Inflammatory macrophage treated with lipopolysaccharide for 4 hours (primary cell): ENCODE results near the gene SYT6.

ENCODE experiments used
- DNase-seq: peaks from one replicate; pipeline ENCODE4 v3.0.0-alpha.2; 2020

The SYT6 gene

GRCh38 chr1:114154146-114154962 lies 685 bp upstream of the SYT6 start:
- DNase-seq, result no peak

- peak; percentile 25 for DNase-seq
Measured at GRCh38 chr1:114152508-114153260, 985 bp downstream of the SYT6 start.

GRCh38 chr1:114152089-114152507 lies 1.6 kb downstream of the SYT6 start:
- no peak for DNase-seq

GRCh38 chr1:114150016-114150415 lies 3.7 kb downstream of the SYT6 start:
- DNase-seq, result no peak

- no peak for DNase-seq
Measured at GRCh38 chr1:114149211-114149610, 4.5 kb downstream of the SYT6 start.

GRCh38 chr1:114145504-114146151 lies 8.0 kb downstream of the SYT6 start:
- DNase-seq, result no peak

- DNase-seq, result peak; percentile 57
Measured at GRCh38 chr1:114144016-114144415, 9.7 kb downstream of the SYT6 start.

- DNase-seq, result no peak
Measured at GRCh38 chr1:114139540-114139939, 14.1 kb downstream of the SYT6 start.

- DNase-seq, result no peak
Measured at GRCh38 chr1:114137497-114137896, 16.2 kb downstream of the SYT6 start.

- no peak for DNase-seq
Measured at GRCh38 chr1:114135786-114136185, 17.9 kb downstream of the SYT6 start.

GRCh38 chr1:114134518-114134917 lies 19.2 kb downstream of the SYT6 start:
- DNase-seq, result no peak

GRCh38 chr1:114133129-114133528 lies 20.5 kb downstream of the SYT6 start:
- no peak for DNase-seq

- DNase-seq, result no peak
Measured at GRCh38 chr1:114131526-114132220, 22.0 kb downstream of the SYT6 start.

- peak; percentile 45 for DNase-seq
Measured at GRCh38 chr1:114130846-114131525, 22.7 kb downstream of the SYT6 start.

GRCh38 chr1:114130213-114130612 lies 23.5 kb downstream of the SYT6 start:
- no peak for DNase-seq

GRCh38 chr1:114128293-114128692 lies 25.4 kb downstream of the SYT6 start:
- no peak for DNase-seq

- peak; percentile 90 for DNase-seq
Measured at GRCh38 chr1:114126261-114127095, 27.2 kb downstream of the SYT6 start.

- DNase-seq, result no peak
Measured at GRCh38 chr1:114124644-114125043, 29.0 kb downstream of the SYT6 start.

GRCh38 chr1:114122941-114123618 lies 30.6 kb downstream of the SYT6 start:
- peak; percentile 88 for DNase-seq

- no peak for DNase-seq
Measured at GRCh38 chr1:114118351-114118990, 35.2 kb downstream of the SYT6 start.
